Vagina (tissue), 2 donors: ENCODE results near the gene HRH3.

Experiments used
- POLR2A ChIP-seq, 2 donors: fragments of 450-650 bp; IDR thresholded peaks; one replicate each; pipeline ENCODE4 v1.6.1; 2017; ENCODE audit warnings: antibody characterized with exemption in 2 of 2, mild to moderate bottlenecking in 2 of 2, moderate library complexity in 2 of 2
- POLR2AphosphoS5 ChIP-seq, 2 donors: sonication (generic); formaldehyde crosslinking; IDR thresholded peaks; one replicate each; pipeline ENCODE4 v1.9.0; 2017; ENCODE audit warnings: antibody characterized with exemption in 2 of 2, mild to moderate bottlenecking in 2 of 2, low read depth in 1 of 2; ENCODE audit not compliant: insufficient read depth in 1 of 2

- TF ChIP-seq POLR2A (IDR thresholded peaks at IDR 0.05) (no peak), POLR2AphosphoS5 (IDR thresholded peaks at IDR 0.05; ENCODE audit: insufficient read depth in 1 of 2, low read depth in 1 of 2) (no peak)
Measured at GRCh38 chr20:62200491-62201172, 19.4 kb downstream of the HRH3 start.
